Sigmoid colon (tissue), 7 donors: ENCODE data around the gene MACROD2. TPM values are rescaled to one million over a fixed set of nuclear protein-coding genes. Genes with fewer than 3 reads are reported as not detected.

Source experiments
- DNase-seq: peaks from one replicate; pipeline ENCODE4 v3.0.0-alpha.2; 2019
- H3K27ac ChIP-seq, 4 donors: fragments of 200-600 bp; sonication (generic); one replicate each; pipeline ENCODE4 v1.5.1; 2016 to 2019; ENCODE audit warnings: mild to moderate bottlenecking in 1 of 4
- H3K27me3 ChIP-seq, 3 donors: fragments of 200-600 bp; sonication (generic); one replicate each; pipeline ENCODE4 v1.5.1; 2019; ENCODE audit warnings: mild to moderate bottlenecking in 1 of 3
- H3K36me3 ChIP-seq, 4 donors: fragments of 200-600 bp; sonication (generic); one replicate each; pipeline ENCODE4 v1.5.1; 2016 to 2019
- H3K4me1 ChIP-seq, 4 donors: fragments of 200-600 bp; sonication (generic); one replicate each; pipeline ENCODE4 v1.5.1; 2017 to 2019
- H3K4me3 ChIP-seq, 4 donors: fragments of 200-600 bp; sonication (generic); one replicate each; pipeline ENCODE4 v1.5.1; 2017 to 2019; ENCODE audit warnings: mild to moderate bottlenecking in 2 of 4, moderate library complexity in 1 of 4
- H3K9me3 ChIP-seq, 4 donors: fragments of 200-600 bp in 3 of 4; sonication (generic) in 3 of 4; one replicate each; pipeline versions ENCODE4 v1.5.1 to v1.6.1; 2013 to 2019
- CTCF ChIP-seq, 4 experiments: fragments of 450-650 bp in 3 of 4; fragments of 200-600 bp in 1 of 4; IDR thresholded peaks; one replicate each; pipeline ENCODE4 v1.5.1; 2016 to 2019; ENCODE audit warnings: antibody characterized with exemption in 4 of 4, mild to moderate bottlenecking in 3 of 4, moderate library complexity in 2 of 4
- EP300 ChIP-seq, 4 donors: sonication (generic); formaldehyde crosslinking; IDR thresholded peaks; one replicate each; pipeline ENCODE4 v1.6.1; 2017; ENCODE audit warnings: antibody characterized with exemption in 4 of 4
- POLR2A ChIP-seq, 2 donors: fragments of 450-650 bp; IDR thresholded peaks; one replicate each; pipeline ENCODE4 v1.6.1; 2016; ENCODE audit warnings: antibody characterized with exemption in 2 of 2, mild to moderate bottlenecking in 2 of 2, moderate library complexity in 2 of 2
- POLR2AphosphoS5 ChIP-seq, 4 donors: sonication (generic); formaldehyde crosslinking; IDR thresholded peaks; one replicate each; pipeline ENCODE4 v1.6.1; 2017; ENCODE audit warnings: antibody characterized with exemption in 4 of 4
- WGBS, 2 donors: extraction: QIAGEN DNeasy Blood & Tissue Kit; methylation state at CpG; one replicate each; pipeline ENCODE4 v1.1.7; 2013; 5-methylcytosine and 5-hydroxymethylcytosine counted together
- intact Hi-C: fragments of 100-400 bp; cut with DNase I; formaldehyde crosslinking; loops from one replicate; pipeline ENCODE4 v1.15.1; 2023
- polyA plus RNA-seq, 3 donors: library from polyadenylated mRNA; stranded (reverse); fragments of 200-250 nt; gene quantifications; one replicate each; pipeline ENCODE4 v1.2.3, GENCODE V29; 2013
- total RNA-seq, 4 donors: library from RNA; depleted of rRNA; stranded (reverse); fragments of >200 nt; gene quantifications; one replicate each; pipeline ENCODE4 v1.1.0, GENCODE V29; 2016
- donor health status: healthy with polysubstance abuse.
- donor health status: Bipolar disorder and iron deficiency.
- donor health status: healthy.

Gene MACROD2
- total and polyA plus RNA-seq, 7 donors: 1.2 to 22.4 (median 5.8) TPM

- Histone ChIP-seq H3K9me3 (no peaks in the 10 kb centered on the region), H3K4me1 (peaks cover 0 to 9% (median 4%) of the 10 kb centered on the region in 4 donors), H3K36me3 (no peaks in the 10 kb centered on the region), H3K27ac (no peak overlapping the region), H3K27me3 (no peaks in the 10 kb centered on the region), H3K4me3 (no peak overlapping the region)
- no peak for DNase-seq
- intact Hi-C loops: no loop called here
- no peak for TF ChIP-seq EP300 (IDR thresholded peaks at IDR 0.05)
- TF ChIP-seq POLR2AphosphoS5 (IDR thresholded peaks at IDR 0.05): no peak
- TF ChIP-seq POLR2A (IDR thresholded peaks at IDR 0.05): no peak
- no peak for TF ChIP-seq CTCF (IDR thresholded peaks at IDR 0.05)
These were observed 1933.6 kb downstream of the MACROD2 start for GRCh38 chr20:15928946-15929345.

- Histone ChIP-seq H3K27ac (no peak overlapping the region), H3K36me3 (no peaks in the 10 kb centered on the region), H3K4me3 (no peak overlapping the region), H3K9me3 (no peaks in the 10 kb centered on the region), H3K4me1 (peaks cover 0 to 9% (median 4%) of the 10 kb centered on the region in 4 donors), H3K27me3 (no peaks in the 10 kb centered on the region)
- WGBS, 2 donors: 4 to 23% methylated on average over 2 of the region's 2 CpGs
- DNase-seq: no peak
- no peak for TF ChIP-seq EP300 (IDR thresholded peaks at IDR 0.05)
- peak; percentile 39 to 72 (median 54) for TF ChIP-seq CTCF (IDR thresholded peaks at IDR 0.05)
- TF ChIP-seq POLR2A (IDR thresholded peaks at IDR 0.05): no peak
- intact Hi-C loops: loop anchor here (5.0 kb wide), 1 partner anchor 1593 kb away; the partner anchor contains the start of gene FLRT3
These were observed 1935.3 kb downstream of the MACROD2 start for GRCh38 chr20:15930311-15931305.

GRCh38 chr20:15931897-15932296 is 1936.6 kb downstream of the MACROD2 start:
- Histone ChIP-seq H3K27me3 (no peaks in the 10 kb centered on the region), H3K4me3 (no peak overlapping the region), H3K9me3 (no peaks in the 10 kb centered on the region), H3K36me3 (no peaks in the 10 kb centered on the region), H3K4me1 (peaks cover 0 to 9% (median 4%) of the 10 kb centered on the region in 4 donors), H3K27ac (no peak overlapping the region)
- intact Hi-C loops: loop anchor here (5.0 kb wide), 1 partner anchor 1595 kb away; the partner anchor contains the start of gene FLRT3
- 91 to 92% methylated on average over 4 of the region's 4 CpGs for WGBS, 2 donors
- DNase-seq: no peak
- TF ChIP-seq CTCF (IDR thresholded peaks at IDR 0.05) (no peak), EP300 (IDR thresholded peaks at IDR 0.05) (no peak)

GRCh38 chr20:15937179-15937578 is 1941.9 kb downstream of the MACROD2 start:
- 50 to 72% methylated on average over 3 of the region's 3 CpGs for WGBS, 2 donors
- no peaks in the 10 kb centered on the region for H3K27me3 ChIP-seq
- no peak overlapping the region for H3K4me3 ChIP-seq
- H3K27ac ChIP-seq: no peak overlapping the region
- no peaks in the 10 kb centered on the region for H3K36me3 ChIP-seq
- TF ChIP-seq POLR2A (IDR thresholded peaks at IDR 0.05) (no peak), CTCF (IDR thresholded peaks at IDR 0.05) (no peak), EP300 (IDR thresholded peaks at IDR 0.05) (no peak), POLR2AphosphoS5 (IDR thresholded peaks at IDR 0.05) (no peak)
- H3K4me1 ChIP-seq: no peaks in the 10 kb centered on the region
- no peak for DNase-seq
- intact Hi-C loops: no loop called here
- H3K9me3 ChIP-seq: peaks cover 0 to 4% (median 2%) of the 10 kb centered on the region in 4 donors
